ENCODE results near the gene PATL1. TPM values are rescaled to one million over a fixed set of nuclear protein-coding genes. Genes with fewer than 3 reads are reported as not detected.

PATL1 gene
- total and polyA plus RNA-seq, 2 experiments from 2014 or later: 12.9 to 19.6 TPM

DNA sequence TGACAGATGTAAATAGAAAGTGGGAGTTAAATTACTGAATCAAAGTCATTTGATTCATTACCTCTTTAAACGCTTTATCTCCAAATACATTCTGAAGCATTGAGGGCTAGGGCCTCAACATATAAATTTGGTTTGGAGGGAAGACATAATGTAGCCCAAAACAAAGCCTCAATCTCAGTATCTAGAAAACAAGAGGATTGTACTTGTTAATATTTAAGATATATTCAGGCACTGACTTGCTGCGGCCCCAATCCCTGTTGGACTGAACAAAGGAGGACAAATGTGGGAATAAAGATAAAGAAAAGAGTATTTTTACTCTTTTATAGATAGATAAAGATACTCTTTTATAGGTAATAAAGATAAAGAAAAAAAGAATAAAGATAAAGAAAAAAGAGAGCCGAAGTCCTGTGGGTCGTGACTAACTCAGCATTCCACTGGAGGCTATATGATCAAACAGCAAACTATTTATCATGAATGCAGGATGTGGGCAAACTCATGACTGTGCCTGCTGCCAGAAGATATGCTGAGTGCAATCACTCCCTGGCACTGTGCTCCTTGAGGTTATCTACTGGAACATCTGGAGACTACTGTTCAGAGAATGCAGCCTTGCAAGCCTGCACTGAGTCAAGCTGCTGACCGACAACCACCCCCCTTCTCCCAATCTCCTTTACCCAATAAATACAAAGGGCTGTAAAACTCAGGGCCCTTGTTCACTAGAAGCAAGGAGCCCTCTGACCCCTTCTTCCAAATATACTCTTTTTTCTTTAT lies 37.9 kb upstream of the PATL1 start (continued):
- no peak for TF ChIP-seq ZNF462 (CRISPR knock-in tag; IDR thresholded peaks at IDR 0.05)
- no peak for TF ChIP-seq STAT1 (IDR thresholded peaks at IDR 0.05; ENCODE audit: unreplicated experiment)
- no peak for TF ChIP-seq ZNF331 (CRISPR knock-in tag; IDR thresholded peaks at IDR 0.05; ENCODE audit: low read depth)
- no peak for TF ChIP-seq EZH2 (IDR thresholded peaks at IDR 0.05; ENCODE audit: low read depth, unreplicated experiment)
- no peak for TF ChIP-seq ETS1 (IDR thresholded peaks at IDR 0.05)
- TF ChIP-seq, protein P1, sequence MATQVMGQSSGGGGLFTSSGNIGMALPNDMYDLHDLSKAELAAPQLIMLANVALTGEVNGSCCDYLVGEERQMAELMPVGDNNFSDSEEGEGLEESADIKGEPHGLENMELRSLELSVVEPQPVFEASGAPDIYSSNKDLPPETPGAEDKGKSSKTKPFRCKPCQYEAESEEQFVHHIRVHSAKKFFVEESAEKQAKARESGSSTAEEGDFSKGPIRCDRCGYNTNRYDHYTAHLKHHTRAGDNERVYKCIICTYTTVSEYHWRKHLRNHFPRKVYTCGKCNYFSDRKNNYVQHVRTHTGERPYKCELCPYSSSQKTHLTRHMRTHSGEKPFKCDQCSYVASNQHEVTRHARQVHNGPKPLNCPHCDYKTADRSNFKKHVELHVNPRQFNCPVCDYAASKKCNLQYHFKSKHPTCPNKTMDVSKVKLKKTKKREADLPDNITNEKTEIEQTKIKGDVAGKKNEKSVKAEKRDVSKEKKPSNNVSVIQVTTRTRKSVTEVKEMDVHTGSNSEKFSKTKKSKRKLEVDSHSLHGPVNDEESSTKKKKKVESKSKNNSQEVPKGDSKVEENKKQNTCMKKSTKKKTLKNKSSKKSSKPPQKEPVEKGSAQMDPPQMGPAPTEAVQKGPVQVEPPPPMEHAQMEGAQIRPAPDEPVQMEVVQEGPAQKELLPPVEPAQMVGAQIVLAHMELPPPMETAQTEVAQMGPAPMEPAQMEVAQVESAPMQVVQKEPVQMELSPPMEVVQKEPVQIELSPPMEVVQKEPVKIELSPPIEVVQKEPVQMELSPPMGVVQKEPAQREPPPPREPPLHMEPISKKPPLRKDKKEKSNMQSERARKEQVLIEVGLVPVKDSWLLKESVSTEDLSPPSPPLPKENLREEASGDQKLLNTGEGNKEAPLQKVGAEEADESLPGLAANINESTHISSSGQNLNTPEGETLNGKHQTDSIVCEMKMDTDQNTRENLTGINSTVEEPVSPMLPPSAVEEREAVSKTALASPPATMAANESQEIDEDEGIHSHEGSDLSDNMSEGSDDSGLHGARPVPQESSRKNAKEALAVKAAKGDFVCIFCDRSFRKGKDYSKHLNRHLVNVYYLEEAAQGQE (IDR thresholded peaks at IDR 0.05; ENCODE audit: unreplicated experiment): no peak
- no peak for TF ChIP-seq ZNF114 (CRISPR knock-in tag; IDR thresholded peaks at IDR 0.05)
- TF ChIP-seq CREB1 (CRISPR knock-in tag; IDR thresholded peaks at IDR 0.05; ENCODE audit: low read depth): no peak
